ENCODE measurements around the gene E2F1.
A peak's percentile ranks its signal among the peaks of the same experiment; 100 is the strongest.

E2F1 gene

GRCh38 chr20:33686100-33686983, at the start of gene E2F1:
E2F1 (minus strand) TSS chr20:33686385; CDS start chr20:33686264, 121 bp downstream.
- peak; percentile 97 for DNase-seq

- peak; percentile 83 for DNase-seq
Observed at GRCh38 chr20:33733654-33734576, 47.7 kb upstream of the E2F1 start.

GRCh38 chr20:33732166-33732970, 46.2 kb upstream of the E2F1 start:
- DNase-seq, result peak; percentile 97

- DNase-seq, result peak; percentile 97
Observed at GRCh38 chr20:33731693-33732165, 45.5 kb upstream of the E2F1 start, which contains the start of gene ZNF341. ZNF341 (plus strand) TSS chr20:33731996; CDS start chr20:33732022, 26 bp downstream.

GRCh38 chr20:33730946-33731692, 44.9 kb upstream of the E2F1 start:
- DNase-seq, result no peak

- no peak for DNase-seq
Observed at GRCh38 chr20:33729101-33729500, 42.9 kb upstream of the E2F1 start.

GRCh38 chr20:33728463-33728862, 42.3 kb upstream of the E2F1 start:
- no peak for DNase-seq

- DNase-seq, result no peak
Observed at GRCh38 chr20:33727806-33728205, 41.6 kb upstream of the E2F1 start.

- DNase-seq, result no peak
Observed at GRCh38 chr20:33727115-33727479, 40.9 kb upstream of the E2F1 start.

- DNase-seq, result no peak
Observed at GRCh38 chr20:33725607-33726264, 39.6 kb upstream of the E2F1 start.

- no peak for DNase-seq
Observed at GRCh38 chr20:33724439-33725094, 38.4 kb upstream of the E2F1 start.

- no peak for DNase-seq
Observed at GRCh38 chr20:33721391-33722140, 35.4 kb upstream of the E2F1 start.

GRCh38 chr20:33719989-33720709, 34.0 kb upstream of the E2F1 start, which contains the start of gene PXMP4:
PXMP4 (minus strand) TSS chr20:33720310; CDS start chr20:33720207, 103 bp downstream.
- DNase-seq, result peak; percentile 98

GRCh38 chr20:33719277-33719988, 33.2 kb upstream of the E2F1 start:
- DNase-seq, result no peak

GRCh38 chr20:33716498-33716897, 30.3 kb upstream of the E2F1 start:
- DNase-seq, result no peak

GRCh38 chr20:33713865-33714367, 27.7 kb upstream of the E2F1 start:
- DNase-seq, result no peak

- no peak for DNase-seq
Observed at GRCh38 chr20:33711446-33711738, 25.2 kb upstream of the E2F1 start.

GRCh38 chr20:33710681-33711445, 24.7 kb upstream of the E2F1 start:
- no peak for DNase-seq

Data from OCI-M1 (cell line).